Fibroblast of the conjunctiva (primary cell): ENCODE data around the gene ARHGEF38.
"Not testable (repeated sequence)": the region's sequence is repeated elsewhere in the genome, so short reads cannot be mapped to it uniquely, and the experiment has no call there.

ENCODE experiments used
- DNase-seq: peaks from one replicate; pipeline ENCODE4 v3.0.0-alpha.2; 2010; ENCODE audit warnings: low read depth

The ARHGEF38 gene

DNA sequence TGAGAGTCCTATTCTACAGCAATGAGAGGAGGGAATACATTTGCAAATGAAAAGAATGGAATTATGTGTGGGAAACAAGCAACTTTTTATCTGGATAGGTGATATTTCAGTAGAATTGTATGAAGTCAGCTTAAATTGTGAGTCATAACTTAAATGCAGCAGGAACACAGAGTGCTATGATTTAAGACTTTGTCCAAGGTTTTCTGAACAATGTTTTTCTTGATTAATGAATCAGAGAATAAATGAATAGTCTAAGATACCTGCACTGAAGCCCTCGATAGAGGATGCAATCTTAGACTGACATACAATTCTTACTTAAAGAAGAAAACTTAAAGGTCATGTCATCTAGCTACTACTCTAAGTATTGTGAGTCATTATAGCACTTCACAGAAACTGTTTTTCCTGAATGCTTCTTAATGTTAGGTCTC lies 8.0 kb downstream of the ARHGEF38 start:
- no peak for DNase-seq

DNA sequence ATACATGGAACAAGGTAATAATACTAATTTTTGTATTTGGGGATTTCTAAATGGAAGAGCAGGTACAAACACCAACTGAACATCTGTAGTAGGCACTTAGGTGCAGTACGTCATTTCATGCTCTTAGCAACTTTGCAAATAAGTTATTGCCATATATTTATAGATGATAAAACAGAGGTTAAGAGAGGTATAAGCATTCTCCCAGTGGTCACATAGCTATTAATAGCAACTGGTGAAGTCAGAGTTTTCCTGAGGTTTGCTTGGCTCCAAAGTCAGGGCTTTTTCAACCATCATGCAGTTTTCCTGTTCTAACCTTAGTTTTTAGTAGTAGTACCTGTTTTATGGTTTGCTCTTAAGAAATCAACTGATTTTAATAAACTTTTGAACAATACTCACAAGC lies 10.9 kb downstream of the ARHGEF38 start:
- DNase-seq, result no peak

DNA sequence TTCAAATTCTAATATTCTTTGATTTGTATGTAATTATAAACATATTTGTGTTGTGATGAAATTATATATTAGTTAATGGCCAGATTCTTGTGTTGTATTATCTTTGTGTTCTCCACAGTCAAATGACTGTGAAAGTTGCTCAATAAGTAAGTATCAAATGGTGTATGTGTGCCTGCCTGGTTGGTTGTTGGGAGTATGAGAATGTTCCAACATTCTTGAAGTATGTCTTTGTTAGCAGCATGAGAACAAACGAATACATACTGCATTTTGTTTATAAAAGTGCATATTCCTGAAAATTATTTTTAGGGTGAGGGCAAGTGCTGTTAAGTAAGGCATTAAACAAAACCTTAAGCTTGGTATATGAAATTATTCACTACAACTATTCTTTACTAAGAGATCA lies 16.2 kb downstream of the ARHGEF38 start:
- no peak for DNase-seq

DNA sequence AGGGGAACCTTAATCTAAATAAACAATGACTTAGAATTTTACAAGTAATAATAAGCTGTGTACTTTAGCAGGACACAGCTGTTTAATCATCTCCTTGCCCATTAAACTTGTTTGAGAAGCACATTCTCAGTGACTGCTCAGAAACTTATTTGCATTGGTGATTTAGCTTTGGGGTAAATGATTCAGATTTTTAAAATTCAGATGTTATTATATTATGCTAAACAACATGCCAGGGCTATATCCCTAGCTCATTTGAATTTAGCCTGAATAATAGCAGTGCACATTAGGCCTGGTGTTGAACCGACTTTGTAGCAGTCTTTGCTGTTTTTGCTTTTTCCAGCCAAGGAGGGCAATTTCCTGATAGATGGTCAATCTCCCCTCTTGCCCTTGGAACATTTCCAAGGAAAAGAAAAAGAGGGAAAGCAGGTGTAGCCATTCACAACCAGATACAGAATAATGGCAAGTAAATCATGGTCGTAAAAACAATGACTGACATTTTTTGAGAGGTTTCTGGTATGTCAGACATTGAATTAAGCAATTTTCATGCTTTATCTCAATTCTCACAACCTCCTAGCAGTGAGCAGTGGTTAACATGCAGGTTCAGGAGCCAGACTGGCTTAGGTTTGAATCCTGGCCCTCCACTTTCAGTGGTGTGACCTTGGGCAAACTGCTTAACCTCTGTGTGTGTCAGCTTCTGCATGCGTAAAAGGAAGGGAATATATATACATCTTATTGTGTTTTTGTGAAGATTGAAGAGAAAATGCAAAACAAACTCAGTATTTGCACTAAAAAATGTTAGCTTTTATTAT lies 16.8 kb downstream of the ARHGEF38 start:
- DNase-seq, result no peak

DNA sequence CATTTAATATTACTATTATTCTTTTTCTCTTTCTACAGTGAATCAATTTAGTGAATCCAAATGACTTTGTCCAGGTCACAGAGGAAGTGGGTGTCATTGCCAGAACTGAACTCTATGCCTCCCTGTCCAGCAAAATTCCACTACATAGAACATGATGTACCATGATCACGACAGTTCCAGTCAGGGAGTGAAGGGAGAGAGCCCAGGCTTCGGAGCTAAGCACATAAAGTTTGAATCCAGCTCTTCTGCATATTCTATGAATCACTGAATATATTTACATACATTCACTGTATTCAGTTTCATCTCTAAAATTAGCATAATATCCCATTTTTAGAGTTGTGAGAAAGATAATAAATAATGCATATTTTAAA lies 17.4 kb downstream of the ARHGEF38 start:
- no peak for DNase-seq

DNA sequence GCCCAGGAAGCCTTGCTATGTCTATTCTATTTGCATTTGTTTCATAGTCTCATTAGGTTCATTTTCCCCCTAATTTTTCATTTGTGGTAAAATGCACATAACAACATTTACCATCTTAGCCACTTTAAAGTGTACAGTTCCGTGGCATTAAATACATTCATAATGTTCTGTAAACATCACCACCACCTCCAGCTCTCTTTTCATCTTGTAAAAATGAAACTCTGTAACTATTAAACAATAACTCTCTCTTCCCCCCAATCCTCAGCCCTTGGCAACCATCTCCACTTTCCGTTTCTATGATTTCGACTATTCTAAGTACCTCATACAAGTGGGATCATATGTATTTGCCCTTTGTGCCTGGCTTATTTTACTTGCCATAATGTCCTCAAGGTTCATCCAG lies 19.9 kb downstream of the ARHGEF38 start:
- DNase-seq, result no peak

DNA sequence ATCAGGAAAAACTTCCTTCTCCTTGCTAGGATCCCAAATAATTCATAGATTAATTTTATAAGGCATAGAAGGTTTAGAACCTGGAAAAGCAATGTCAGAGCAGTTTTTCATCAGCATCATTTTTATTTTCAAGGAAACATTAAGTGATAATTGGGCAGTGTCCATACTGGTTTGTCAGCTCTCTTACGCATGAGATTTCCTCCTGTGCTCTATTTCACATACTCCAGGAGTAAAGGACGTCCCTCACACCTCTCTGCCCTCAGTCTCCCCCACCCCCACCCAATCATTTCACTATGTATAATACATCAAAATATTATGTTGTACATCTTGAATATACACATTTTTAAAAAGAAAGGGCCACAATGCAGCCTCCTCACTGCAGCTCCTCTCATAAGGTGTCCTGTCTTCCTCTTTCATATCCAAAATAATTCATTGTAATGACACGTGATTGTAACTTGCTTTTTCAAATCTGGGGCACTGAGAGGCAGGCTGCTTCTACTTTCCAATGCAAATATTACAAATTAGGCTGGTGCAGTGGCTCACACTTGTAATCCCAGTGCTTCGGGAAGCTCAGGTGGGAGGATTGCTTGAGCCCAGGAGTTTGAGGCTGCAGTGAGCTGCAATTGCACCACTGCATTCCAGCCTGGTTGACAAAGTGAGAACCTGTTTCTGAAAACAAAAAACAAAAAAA lies 34.4 kb downstream of the ARHGEF38 start:
- DNase-seq, result no peak

DNA sequence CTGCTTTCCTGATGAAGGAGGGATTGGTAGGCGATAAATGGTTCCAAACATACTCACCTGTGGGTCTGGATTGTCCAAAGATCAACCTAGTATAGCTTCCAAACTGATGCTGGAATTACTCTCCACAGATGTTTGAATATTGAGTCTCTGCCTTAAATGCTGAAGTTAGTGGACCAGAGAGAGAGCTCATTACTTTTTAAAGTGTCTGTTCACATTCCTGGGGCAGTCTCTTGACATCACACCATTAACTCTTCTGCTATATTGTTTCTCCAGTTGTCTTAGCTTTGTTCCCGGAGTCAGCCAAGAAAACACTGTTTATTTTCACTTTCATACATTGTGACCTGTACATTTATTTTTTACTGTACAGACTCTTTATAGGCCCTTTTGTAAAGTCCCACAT lies 35.4 kb downstream of the ARHGEF38 start:
- no peak for DNase-seq

DNA sequence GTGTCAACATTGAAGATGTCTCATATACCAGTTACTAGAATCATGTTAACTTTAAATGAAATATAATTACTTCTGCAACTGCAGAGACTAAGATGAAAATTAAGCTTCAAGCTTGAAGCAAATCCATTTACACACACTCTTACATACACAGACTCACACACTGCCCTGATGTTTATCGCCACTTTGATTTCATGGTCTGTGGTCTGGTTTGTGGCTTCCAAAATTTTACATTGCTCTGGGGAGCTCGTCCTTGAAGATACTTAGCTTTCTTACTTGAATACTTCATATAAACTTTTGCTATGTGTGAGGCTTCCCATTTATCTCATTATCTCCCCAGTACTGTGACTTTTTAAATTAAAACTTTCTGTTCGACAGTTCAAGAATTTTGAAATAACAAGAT lies 35.8 kb downstream of the ARHGEF38 start:
- DNase-seq, result no peak

DNA sequence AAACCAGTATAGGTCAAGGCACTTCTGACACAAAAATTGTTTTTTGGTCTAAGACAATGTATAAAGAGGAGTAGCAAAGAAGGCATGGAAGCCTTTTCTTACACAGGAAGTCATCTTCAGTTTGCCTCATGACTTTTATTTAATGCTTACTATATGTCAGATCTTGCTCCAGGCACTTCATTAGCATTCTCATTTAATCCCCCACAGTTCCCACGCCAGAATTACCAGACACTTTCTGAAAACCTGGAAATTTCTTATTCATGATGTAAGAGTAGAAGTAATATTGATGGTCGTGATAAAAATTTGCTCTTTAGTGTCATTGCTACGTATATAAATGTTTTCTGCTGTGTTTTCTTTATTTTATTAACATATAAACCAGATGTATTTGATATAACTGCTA lies 39.2 kb downstream of the ARHGEF38 start:
- no peak for DNase-seq

DNA sequence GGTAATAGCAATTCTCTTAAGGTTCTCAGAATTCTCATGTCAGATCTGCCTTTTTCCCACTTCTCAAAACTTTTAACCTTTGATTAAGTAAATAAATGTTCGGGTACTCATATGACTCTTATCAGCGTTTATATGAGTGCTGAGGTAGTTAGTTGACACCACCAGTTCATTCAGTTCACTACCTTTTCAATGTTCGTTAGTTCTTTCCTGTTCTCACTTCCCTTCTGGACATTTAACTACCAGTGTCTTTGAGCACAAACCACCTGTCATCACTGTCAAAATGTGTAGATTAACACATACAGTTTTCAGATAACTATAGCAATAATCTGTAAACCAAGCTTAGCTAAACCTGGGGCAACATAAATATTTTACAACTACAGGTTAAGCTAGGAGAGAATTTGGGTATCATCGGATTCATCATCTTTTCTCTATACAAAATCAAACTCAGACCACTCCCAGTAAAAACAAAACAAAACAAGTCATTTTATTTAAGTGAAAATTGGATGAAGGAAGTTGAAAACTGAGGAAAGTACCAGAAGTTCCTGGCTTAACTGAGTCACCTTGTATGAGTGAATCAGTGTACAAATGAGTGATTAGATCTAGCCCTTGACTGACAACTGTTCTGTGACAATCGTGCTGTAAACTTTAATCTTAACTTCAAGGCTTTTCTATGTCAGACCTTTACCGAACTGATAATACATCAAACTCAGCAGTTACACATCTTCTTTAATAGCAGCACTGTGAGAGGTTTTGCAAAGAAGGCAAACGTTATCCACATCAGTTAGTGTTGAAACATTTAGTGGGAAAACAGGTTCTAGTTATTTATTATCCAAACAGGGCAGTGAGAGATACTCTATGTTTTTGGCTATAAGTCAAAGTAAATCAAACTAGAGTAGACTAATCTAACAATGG lies 41.9 kb downstream of the ARHGEF38 start:
- DNase-seq, result no peak

DNA sequence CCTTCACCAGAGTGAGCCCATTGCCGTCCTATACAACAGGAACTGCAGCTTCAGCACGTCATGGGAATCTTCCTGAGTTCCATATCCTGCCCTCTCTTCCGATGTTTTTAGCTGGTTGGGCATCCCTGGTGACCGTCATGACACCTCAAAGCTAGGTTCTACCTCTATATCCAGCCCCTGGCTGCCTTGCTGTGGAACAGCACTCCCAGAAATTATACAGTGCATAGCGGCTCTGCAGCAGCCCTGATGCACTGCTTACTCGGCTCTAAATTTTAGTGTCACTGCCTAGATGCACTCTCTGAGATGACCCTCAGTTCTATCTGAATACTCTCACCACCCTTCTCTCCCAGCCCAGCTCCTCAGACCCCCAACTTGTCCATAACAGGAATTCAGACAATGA lies 44.3 kb downstream of the ARHGEF38 start:
- no peak for DNase-seq

DNA sequence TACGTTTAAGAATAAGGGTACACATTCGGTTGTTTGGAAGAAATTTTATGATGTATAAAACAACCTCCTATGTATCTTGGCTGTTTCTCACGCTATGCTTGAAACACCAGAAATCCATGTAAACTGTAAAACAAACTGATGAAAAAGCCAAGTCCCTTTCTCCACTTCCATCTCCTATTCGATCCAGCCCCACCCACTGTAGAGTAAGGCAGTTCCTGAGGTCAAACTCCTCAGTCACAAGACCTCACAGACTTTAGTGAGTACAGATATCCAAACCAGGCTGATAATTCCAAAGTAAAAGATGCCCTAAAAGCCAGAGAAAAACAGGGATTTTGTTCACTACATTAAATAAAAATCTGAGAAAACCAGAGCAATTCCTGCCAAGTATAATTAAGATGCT lies 45.6 kb downstream of the ARHGEF38 start:
- no peak for DNase-seq

DNA sequence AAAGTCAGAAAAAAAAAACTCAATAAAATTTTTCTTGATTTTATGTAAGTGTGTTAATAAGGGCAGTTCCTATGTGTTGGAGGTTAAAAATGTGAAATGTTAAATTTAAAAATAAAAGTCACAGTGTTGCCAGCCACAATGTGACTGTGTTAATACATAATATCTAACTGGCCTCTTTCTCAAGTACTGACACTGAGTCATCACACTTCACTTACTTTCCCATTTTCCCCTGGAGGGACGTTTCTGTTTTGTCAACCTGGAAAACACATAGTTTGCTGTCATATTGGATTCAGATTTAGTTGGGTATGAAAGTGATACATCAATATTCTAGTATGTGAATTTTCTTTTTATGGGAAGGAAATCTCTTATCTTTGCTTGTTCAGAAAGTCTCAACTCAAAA lies 46.4 kb downstream of the ARHGEF38 start:
- DNase-seq, result no peak

DNA sequence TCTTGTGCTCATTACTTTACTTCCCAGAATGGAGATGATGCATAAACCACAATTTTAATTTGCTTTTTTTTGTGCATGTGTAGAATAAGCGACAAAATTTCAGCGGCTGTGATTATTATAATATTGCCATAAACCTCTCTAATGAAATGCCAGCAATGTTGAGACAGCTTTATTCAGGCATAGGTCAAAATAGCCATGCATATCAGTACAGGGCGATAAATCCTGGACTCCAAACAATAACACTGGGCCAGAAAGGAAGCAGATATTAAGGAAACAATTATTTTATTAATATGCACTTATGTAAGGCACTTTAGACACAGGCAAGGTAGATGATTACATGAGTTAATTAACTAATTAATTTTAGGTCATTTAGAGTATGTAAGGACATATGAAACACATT lies 47.1 kb downstream of the ARHGEF38 start:
- no peak for DNase-seq

DNA sequence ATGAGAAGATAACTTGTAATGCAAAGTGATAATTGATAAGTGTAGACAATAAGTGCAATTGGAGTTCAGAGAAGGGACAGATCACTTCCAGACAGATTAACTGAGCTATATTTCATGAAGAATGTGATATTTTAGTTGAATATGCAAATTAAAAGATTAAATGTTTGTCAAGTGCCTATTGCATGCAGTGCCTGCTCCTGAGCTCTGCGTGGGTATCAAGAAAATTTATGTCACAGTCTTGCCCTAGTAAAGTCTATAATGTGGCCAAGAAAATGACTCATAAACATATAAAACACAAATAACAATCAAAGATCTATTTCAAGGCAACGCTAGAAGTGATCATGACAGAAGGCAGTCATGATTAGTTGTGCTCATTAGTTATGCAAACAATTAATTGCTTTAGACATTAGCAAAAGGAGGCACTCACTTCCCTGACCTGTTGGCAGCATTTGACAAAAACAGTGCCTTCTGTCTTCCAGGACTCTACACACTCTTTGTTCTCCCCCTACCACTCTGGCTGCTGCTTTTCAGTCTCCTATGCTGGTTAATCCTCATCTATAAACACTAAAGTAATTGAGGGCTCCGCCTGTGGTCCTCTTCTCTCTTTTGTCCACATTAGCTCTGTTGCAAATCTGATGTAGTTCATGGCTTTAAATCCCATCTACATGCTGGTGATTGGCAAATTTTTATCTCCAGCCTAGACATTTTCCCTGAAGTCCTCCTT lies 47.7 kb downstream of the ARHGEF38 start:
- DNase-seq, result no peak

DNA sequence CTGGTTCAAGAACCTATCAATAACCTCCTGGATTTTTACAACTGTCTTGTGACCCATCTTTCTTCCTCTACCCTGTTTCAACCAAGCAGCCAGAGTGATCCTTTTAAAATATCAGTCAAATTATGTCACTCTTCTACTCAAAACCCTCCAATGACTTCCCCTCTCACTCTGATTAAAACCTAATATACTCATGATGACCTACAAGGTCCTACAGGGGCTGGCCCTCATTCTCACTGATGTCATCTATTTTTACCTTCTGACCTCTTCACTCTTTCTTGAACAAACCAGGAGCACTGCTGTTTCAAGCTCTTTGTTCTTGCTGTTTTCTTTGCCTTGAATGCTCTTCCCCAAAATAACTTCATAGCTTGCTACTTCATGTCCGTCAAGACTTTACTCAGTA lies 48.5 kb downstream of the ARHGEF38 start:
- no peak for DNase-seq

DNA sequence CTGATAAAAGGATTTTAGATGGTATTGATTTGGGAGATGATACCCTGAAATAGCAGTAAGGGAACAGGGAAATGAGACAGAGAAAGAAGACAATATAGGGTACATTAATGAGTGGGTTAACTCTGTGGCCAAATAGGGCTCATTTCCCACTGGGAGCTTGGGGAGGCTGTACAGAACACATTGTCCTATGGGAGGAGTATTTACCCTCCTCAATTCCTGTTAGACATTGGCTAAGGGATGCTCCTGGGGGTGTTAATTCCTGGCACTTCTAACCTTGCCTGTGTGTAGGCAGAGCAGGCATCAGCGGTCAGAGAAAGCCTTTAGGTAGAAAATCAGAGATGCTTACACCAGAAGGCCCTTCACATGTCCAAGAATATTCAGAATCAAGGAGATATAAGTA lies 49.0 kb downstream of the ARHGEF38 start:
- no peak for DNase-seq

DNA sequence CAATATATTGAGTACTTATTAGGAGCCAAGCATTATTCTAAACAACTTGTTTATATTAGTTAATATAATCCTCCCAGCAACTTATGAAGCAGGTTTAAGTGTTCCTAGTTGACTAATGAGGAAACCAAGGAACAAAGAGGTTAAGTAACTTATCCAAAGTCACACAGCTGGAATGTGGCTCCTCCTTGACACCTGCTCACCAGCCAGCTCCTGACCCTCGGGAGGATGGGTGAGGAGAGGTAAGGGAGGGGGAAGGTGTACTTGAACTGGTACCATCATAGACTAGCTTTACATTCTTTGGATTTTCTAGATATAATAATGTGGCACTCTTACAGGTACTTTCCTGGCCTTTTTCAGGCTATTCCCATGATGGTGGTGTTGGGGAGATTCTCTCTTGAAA lies 50.7 kb downstream of the ARHGEF38 start:
- no peak for DNase-seq

DNA sequence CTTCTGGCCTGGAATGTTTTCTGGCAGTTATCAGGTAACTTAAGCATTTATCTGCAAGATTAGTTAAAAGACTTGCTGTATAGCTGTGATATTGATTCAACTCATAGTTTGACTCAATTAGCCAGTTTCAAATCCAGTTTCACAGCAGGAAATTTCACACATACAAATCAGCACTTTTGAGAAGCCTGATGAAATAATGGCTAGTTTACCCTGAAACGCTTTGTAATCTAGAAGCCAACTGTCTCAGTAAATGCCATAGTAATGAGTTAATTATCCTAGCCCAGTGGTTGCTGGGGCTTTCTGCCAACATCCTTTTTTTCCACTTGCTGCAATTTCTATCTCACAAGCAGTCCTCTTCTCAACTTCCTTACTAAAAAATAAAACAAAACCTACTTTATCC lies 53.1 kb downstream of the ARHGEF38 start:
- DNase-seq, result no peak

DNA sequence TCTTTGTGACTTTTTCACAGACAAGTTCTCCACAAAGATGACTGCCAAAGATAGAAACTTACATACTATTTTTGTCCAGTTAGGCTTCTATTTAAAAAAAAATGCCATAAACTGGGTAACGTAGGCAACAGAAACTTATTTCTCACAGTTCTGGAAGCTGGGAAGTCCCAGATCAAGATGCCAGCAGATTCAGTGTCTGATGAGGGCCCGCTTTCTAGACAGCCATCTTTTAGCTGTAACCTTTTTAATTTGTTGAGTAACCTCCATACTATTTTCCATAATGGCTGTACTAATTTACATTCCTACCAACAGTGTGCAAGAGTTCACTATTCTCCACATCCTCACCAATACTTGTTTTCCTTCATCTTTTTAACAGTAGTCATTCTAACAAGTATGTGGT lies 55.5 kb downstream of the ARHGEF38 start:
- DNase-seq, result no peak

DNA sequence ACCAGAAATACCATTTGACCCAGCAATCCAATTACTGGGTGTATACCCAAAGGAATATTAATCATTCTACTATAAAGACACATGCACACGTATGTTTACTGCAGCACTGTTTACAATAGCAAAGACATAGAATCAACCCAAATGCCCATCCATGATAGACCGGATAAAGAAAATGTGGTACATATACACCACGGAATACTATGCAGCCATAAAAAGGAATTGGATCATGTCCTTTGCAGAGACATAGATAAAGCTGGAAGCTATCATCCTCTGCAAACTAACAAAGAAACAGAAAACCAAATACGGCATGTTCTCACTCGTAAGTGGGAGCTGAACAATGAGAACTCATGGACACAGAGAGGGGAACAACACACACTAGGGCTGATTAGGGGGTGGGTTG lies 57.4 kb downstream of the ARHGEF38 start:
- DNase-seq, result not testable (repeated sequence)
